Retina (tissue), 1 donor: ENCODE results near the gene SLC31A1.

Experiments
- DNase-seq: peaks from one replicate; pipeline ENCODE4 v3.0.0-alpha.2; 2016

SLC31A1 gene

GRCh38 chr9:113309204-113309813 is 88.0 kb downstream of the SLC31A1 start:
- DNase-seq, result no peak

- DNase-seq, result no peak
Observed at GRCh38 chr9:113310538-113310937, 89.2 kb downstream of the SLC31A1 start.

GRCh38 chr9:113311961-113312360 is 90.6 kb downstream of the SLC31A1 start:
- DNase-seq, result no peak

- no peak for DNase-seq
Observed at GRCh38 chr9:113313261-113313660, 91.9 kb downstream of the SLC31A1 start.
